Stimulated activated naive B cell treated with anti-CD40 and anti-IgM and Interleukin-4, amounts not matched to agents 10 μg/mL and 1 μg/mL and 100 μg/mL, for 72 hours (primary cell): Measurements from ENCODE around the gene SERGEF.

ENCODE experiments used
- ATAC-seq, 2 donors: fragments of 150-1000 bp; cut with Tn5 transposase; replicated peaks; 2 replicates each; pipeline ENCODE4 v1.10.0; 2021; ENCODE audit warnings: moderate library complexity in 1 of 2
- DNase-seq: peaks from one replicate; pipeline ENCODE4 v3.0.0; 2021
- H3K27ac Mint-ChIP-seq: one replicate; pipeline ENCODE4 v1.8.0; 2022; ENCODE audit warnings: mild to moderate bottlenecking, mixed read lengths
- H3K27me3 Mint-ChIP-seq, 2 donors: one replicate each; pipeline ENCODE4 v1.8.0; 2022; ENCODE audit warnings: mixed read lengths in 2 of 2
- H3K36me3 Mint-ChIP-seq, 2 donors: one replicate each; pipeline ENCODE4 v1.8.0; 2022; ENCODE audit warnings: mixed read lengths in 2 of 2, mild to moderate bottlenecking in 1 of 2
- H3K4me1 Mint-ChIP-seq, 2 donors: one replicate each; pipeline ENCODE4 v1.8.0; 2022; ENCODE audit warnings: mixed read lengths in 2 of 2, mild to moderate bottlenecking in 1 of 2
- H3K4me3 Mint-ChIP-seq, 2 donors: one replicate each; pipeline ENCODE4 v1.8.0; 2022; ENCODE audit warnings: mild to moderate bottlenecking in 2 of 2, mixed read lengths in 2 of 2, moderate library complexity in 1 of 2
- H3K9me3 Mint-ChIP-seq, 2 donors: one replicate each; pipeline ENCODE4 v1.8.0; 2022; ENCODE audit warnings: mixed read lengths in 2 of 2, mild to moderate bottlenecking in 1 of 2

The SERGEF gene

DNA sequence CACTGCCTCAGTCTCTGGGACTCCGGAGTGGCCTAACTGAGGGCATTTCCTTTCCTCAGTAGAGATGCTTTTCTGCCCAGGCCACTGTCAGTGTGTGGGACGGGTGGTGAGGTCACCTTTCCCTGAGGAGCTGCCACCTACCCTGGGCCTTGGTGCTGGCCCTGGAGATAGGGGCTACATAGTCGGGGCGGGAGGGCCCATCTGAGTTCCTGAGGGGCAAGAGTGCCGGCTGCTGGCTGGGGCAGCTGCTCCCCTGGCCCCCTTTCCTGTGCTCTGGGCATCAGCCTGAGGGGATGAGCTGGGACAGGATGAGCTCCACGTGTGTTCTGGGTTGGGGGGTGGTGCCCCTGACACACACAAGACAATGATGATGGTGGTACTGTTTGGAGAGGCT, 272.9 kb downstream of the SERGEF start:
- ATAC-seq = no peak
- H3K27me3 Mint-ChIP-seq = peaks cover 25 to 36% of the 10 kb centered on the region in 2 donors
- DNase-seq = no peak
- H3K9me3 Mint-ChIP-seq = peaks cover 0 to 2% of the 10 kb centered on the region in 2 donors
- no peak overlapping the region for H3K4me3 Mint-ChIP-seq
- peaks cover 4 to 6% of the 10 kb centered on the region in 2 donors for H3K4me1 Mint-ChIP-seq
- no peak overlapping the region for H3K27ac Mint-ChIP-seq
- peaks cover 0 to 4% of the 10 kb centered on the region in 2 donors for H3K36me3 Mint-ChIP-seq

- Mint-ChIP-seq H3K4me1 (peaks cover 7 to 12% of the 10 kb centered on the region in 2 donors), H3K4me3 (no peak overlapping the region), H3K36me3 (peaks cover 2 to 4% of the 10 kb centered on the region in 2 donors), H3K27ac (no peak overlapping the region), H3K9me3 (peaks cover 0 to 2% of the 10 kb centered on the region in 2 donors), H3K27me3 (peaks cover 35 to 45% of the 10 kb centered on the region in 2 donors)
- ATAC-seq (no peak), DNase-seq (no peak)
Measured at GRCh38 chr11:17738151-17738973, 274.5 kb downstream of the SERGEF start.
